ENCODE measurements around the gene CEP128.

Gene CEP128

GRCh38 chr14:80602946-80603345 is 338.6 kb downstream of the CEP128 start:
- DNase-seq, result no peak

GRCh38 chr14:80587096-80587724 is 354.3 kb downstream of the CEP128 start:
- no peak for DNase-seq

- DNase-seq, result no peak
Measured at GRCh38 chr14:80586131-80586530, 355.4 kb downstream of the CEP128 start.

- no peak for DNase-seq
Measured at GRCh38 chr14:80585506-80585835, 356.1 kb downstream of the CEP128 start.

GRCh38 chr14:80584744-80585505 is 356.6 kb downstream of the CEP128 start:
- no peak for DNase-seq

DNA sequence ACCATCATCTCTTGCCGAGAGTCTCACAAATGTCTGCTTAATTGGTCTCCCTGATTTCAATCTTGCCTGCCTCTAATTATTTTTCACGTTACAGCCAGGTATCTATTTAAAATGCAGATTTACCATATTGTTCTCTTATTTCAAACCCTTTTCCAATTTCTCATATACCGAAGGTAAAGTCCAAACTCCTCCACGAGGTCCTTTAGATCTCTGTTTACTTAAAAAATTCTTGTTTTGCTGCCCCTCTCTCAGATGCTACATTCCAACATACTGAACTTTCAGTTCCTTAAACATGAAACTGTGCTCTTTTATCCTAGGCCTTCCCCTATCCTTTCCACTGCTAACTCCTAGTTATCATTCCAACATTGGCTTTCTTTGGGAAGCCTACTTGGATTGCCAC is 363.9 kb downstream of the CEP128 start:
- no peak for DNase-seq

DNA sequence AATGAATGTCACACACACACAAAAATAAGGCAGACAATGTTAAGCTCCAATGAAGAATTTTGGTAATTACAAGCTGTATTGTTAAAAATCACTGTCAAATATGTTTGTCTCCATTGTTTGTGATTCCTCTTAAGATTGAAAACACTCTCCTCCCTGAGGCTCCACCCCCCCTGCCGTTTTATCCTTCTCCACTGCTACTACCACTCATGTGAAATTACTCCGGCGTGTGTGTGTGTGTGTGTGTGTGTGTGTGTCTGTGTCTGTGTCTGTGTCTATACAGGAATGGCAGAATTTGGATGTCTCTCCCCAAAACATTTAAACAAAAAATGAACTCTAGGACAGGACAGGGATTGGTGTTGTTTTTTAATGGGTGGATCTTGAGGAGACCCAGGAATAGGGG is 365.1 kb downstream of the CEP128 start:
- no peak for DNase-seq

DNA sequence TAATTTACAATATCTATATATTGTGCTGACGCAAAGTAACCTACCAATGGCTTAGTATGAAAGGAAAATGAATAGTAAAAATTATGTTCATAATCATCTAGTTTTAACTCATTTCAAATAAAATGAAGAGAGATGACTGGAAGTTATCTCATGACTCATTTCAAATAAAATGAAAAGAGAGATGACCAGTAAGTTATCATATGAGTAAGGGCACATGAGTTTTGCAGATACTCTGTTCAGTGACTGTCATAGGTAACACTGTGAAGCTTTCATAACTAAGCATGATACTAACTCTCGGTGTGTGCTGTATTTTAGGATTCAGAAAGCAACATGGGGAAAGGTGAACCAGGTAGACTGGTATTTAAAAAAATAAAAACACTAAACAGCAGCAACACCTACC is 365.8 kb downstream of the CEP128 start:
- no peak for DNase-seq

DNA sequence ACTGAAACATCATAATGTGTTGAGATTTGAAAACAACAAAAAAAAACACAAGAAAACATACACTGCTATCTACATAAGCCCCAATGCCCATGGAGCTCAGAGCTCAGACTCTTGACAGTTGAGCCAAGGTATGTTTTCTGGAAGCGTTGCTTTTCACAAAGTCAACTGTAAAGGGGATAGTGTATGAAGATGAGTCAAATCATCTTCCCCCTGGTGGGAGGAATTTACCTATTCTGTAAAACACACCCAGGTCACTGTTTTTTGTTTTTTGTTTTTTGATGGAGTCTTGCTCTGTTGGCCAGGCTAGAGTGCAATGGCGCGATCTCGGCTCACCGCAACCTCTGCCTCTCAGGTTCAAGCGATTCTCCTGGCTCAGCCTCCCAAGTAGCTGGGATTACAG is 368.9 kb downstream of the CEP128 start:
- DNase-seq, result no peak

- DNase-seq, result no peak
Measured at GRCh38 chr14:80570930-80571298, 370.6 kb downstream of the CEP128 start.

DNA sequence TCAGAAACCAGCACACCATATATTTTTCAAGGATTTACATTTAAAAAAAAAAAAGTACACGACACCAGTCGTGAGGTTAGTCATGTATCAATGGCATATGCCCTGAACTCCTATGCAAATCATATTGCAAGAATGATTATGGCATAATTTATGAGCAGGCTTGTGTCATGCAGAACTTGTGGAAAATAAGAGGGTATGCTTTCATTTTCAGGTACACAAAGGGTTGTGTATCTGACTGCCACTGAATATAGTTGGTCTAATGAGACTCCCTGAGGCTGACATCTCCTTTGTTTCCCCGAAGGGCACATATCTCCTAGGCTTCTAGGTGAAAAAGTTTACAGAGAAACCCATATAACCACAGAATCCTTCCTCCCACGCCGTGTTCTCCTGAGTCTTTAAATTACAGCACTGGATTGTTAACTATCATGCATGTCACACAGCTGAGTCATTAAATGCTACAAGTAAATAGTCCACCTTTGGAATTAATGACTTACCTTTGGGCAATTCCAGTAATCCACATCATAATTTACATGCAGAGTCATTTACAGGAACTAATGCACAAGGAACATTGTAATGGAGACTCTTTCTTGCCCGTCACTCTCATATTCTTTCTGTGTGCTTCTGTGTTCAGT is 373.5 kb downstream of the CEP128 start:
- no peak for DNase-seq

DNA sequence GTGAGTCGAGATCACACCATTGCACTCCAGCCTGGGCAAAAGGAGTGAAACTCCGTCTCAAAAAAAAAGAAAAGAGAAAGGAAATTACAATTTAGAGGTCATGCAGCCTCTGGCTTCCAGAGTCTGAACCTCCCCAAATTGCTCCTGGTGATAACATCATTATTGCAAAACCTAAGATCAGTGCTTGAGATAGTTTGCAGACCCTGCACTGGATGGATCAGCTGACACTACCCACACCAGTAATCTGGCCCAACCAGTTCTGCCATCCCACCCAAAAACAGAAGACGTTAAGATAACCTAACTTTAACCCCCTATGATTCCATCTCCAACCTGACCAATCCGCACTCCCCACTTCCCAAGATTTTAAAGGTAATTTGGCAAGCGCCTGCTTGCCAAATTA is 376.5 kb downstream of the CEP128 start:
- no peak for DNase-seq

DNA sequence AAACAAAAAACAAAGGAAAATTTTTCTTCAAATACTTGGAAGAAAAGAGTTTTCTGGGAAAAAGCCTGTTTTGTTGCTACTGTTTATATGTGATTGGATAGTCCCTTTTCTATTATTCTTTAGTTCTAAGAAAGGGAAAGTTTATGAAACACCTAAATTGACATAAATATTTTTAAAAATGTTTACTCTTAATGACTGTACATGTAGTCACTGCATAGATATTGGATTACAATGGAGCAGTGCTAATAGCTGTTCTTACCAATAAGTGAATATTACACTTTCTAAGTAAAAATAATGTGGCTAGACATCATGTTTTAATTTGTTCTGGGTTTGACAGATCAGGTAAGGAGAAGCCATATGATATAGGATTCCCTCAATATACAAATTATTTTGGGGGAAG is 377.5 kb downstream of the CEP128 start:
- no peak for DNase-seq

DNA sequence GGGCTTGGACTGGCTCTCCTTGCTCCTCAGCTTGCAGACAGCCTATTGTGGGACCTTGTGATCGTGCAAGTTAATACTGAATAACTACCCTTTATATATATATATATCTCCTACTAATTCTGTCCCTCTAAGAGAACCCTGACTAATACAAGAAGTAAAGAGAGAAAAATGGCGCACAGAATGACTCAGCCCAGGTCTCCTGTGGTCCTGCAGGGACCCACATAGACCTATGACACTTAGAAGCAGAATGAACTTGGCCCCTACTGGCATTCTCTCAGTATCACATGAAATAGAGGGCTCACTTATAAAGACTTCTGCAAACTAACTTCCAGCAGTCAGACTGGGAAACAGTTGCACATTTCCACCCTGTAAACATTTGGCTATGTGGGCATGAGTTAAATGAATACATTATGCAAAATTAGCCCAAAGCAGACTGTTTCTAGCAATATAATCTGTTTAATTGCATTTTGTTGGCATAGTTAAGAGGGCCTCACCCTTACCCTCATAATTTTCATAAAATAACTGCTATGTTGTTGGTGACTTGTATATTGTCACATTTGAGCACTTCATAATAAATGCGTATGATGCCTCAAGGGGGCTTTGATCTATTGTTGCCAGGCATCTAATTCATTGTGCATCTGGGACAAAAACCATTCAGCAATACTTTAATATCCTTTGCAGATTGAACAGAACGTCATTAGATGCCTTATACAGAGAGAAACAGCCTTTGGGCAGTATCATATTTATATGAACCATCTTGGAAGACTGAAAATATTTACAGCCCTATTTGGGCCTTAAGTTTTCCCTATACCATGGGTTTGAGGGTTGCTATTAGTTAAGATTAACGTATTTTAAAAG is 380.5 kb downstream of the CEP128 start:
- no peak for DNase-seq

GRCh38 chr14:80554139-80554538 is 387.4 kb downstream of the CEP128 start:
- DNase-seq, result no peak

DNA sequence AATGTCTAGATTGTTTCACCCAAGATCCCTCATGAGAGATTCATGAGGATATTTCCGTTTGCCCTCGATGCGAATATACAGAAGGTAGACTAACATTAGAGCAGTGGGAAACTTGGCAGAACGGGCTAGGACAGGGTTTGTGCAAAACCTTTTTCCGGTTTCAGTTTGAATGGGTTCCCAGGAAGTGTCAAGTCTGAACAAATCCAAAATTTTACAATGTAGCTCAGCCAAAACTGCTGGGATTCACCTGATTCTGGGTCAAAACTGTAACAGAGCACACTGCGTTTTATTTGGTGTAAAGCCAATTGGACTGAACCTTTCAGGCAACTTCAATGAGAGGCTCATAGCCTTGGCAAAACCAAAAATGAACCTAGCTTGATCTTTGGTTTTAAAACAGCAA is 392.4 kb downstream of the CEP128 start:
- no peak for DNase-seq

- DNase-seq, result no peak
Measured at GRCh38 chr14:80545935-80546854, 395.3 kb downstream of the CEP128 start.

GRCh38 chr14:80544366-80544765 is 397.2 kb downstream of the CEP128 start:
- no peak for DNase-seq

- no peak for DNase-seq
Measured at GRCh38 chr14:80543211-80543610, 398.3 kb downstream of the CEP128 start.

- no peak for DNase-seq
Measured at GRCh38 chr14:80538633-80539375, 402.7 kb downstream of the CEP128 start.

DNA sequence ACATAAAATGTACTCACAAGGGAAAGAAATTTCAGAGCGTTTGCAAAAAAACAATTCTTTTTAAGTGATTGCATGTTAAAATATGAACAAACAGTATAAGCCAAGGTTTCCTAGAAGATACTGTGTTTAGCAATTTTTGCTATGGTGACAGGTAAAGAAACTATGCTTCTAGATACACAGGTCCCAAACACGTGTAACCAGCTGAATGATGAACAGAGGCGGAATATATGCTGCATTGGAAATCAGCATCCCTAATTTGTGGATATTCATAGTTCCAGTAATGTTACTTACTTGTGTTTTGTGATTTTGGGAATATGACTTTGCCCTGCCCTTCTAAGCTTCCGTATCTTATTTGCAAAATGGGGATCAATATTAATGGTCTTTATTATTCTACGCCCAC is 403.9 kb downstream of the CEP128 start:
- no peak for DNase-seq

DNA sequence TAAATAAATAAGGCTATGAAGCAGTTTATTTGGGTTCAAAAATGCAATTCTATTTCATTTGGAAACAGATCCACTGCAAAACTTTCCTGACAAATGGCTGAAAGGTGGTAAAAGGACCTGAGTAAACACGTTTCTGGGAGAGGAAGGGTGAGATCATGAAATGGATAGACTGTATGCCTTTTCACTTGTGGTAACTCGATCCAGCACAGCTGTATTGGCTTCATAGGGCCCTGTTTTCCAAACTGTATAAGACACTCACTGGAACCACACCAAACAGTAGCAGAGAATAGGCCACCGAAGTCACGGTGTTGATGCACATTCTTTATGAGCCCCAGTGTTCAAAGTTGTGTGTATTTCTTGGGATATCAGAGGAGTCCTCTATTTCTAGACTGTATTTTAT is 405.1 kb downstream of the CEP128 start:
- DNase-seq, result no peak
